NCI-H2227 treated with DMSO at 0.1 percent for 48 hours (cell line): Measurements from ENCODE around the gene YIPF1.
A peak's percentile ranks its signal among the peaks of the same experiment; 100 is the strongest.
"Not testable (repeated sequence)": the region's sequence is repeated elsewhere in the genome, so short reads cannot be mapped to it uniquely, and the experiment has no call there.

Experiments
- DNase-seq: peaks from one replicate; lab custom pipeline; 2025; lab: John Stamatoyannopoulos, UW

YIPF1 gene

GRCh38 chr1:53837924-53838653 lies 51.5 kb downstream of the YIPF1 start, which contains the start of gene NDC1:
NDC1 (minus strand) TSS chr1:53838296; CDS start chr1:53838261, 35 bp downstream.
- peak; percentile 97 for DNase-seq

DNA sequence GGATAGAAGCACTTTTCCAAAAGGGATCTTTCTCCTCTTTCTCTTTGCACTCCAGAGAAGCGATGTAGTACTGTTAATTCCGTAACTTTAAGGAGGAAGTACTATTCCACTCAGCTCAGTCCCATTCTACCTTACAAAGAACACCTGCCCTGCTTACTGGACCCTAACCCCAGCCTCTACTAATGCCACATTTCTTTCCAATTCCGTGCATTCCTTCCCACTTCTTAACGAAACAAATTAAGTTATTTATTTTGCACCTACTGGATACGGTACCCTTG lies 52.0 kb downstream of the YIPF1 start:
- DNase-seq: no peak

DNA sequence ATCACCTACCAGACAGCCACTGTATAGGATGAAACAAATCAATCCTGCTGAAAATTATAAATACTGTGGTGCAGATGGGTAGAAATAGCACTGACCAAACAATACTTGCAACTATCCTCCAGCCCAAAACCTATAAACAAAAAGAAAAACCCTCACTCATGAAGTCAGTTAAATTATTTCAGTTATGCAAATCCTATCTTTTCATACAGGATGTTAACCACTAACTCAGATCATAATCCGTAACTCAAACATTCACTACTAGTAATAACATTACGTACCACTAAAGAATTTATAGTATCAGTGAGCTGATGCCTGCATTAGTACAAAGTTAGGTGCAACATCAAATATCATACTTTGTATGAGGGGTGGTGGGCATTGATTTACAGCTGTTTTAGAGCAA lies 54.1 kb downstream of the YIPF1 start:
- DNase-seq: no peak

DNA sequence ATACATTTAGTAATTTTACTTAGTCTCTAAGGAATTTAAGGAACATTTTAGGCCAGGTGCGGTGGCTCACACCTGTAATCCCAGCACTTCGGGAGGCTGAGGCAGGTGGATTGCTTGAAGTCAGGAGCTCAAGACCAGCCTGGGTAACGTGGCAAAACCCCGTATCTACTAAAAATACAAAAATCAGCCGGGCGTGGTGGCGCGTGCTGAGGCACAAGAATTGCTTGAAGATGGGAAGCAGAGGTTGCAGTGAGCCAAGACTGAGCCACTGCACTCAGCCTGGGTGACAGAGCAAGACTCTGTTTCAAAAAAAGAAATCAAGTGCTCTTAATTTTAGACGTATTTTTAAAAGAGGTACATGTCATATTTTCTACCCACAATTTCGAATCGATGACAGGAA lies 54.8 kb downstream of the YIPF1 start:
- no peak for DNase-seq

DNA sequence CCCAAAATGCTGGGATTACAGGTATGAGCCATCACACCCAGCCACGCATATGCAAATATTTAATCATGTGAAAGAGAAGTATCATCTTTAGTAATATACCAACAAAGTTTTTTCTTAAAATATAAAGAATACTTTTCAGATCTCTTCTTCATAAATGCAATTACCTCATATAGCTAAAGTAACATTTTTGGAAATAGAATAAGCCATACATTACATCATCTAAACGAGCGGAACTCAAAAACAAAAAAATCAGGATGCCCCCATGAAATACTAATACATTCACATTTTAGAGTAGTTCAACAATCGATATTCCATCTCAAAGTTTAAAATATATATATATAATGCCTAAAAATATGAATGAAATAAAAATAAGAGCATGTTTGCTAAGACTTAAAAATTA lies 56.2 kb downstream of the YIPF1 start:
- DNase-seq: no peak

- no peak for DNase-seq
These were observed 63.2 kb downstream of the YIPF1 start for GRCh38 chr1:53826367-53826766.

- no peak for DNase-seq
These were observed 64.3 kb downstream of the YIPF1 start for GRCh38 chr1:53825306-53825705.

DNA sequence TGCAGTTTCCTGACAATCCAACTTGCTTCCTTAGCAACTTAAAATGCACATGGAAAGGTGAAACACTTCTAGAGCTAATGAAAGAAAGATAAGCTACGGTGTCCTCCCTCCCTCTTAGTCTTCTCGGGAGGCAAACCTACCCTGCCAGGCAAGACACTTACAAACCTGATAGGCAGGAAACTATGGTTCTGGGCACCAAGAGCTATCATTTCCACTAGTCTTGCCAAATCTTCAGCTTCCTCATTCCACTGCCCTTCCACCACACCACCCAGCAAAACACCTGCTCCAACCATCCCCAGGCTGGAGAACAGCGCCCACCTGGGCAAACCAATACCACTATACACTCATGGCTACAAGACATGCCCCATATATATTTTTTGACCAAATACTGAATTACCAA lies 66.7 kb downstream of the YIPF1 start:
- DNase-seq: no peak

- no peak for DNase-seq
These were observed 68.2 kb downstream of the YIPF1 start for GRCh38 chr1:53821380-53821779.

GRCh38 chr1:53819387-53819786 lies 70.2 kb downstream of the YIPF1 start:
- no peak for DNase-seq

GRCh38 chr1:53816584-53816983 lies 73.0 kb downstream of the YIPF1 start:
- DNase-seq: not testable (repeated sequence)

GRCh38 chr1:53815484-53815883 lies 74.1 kb downstream of the YIPF1 start:
- DNase-seq: not testable (repeated sequence)

DNA sequence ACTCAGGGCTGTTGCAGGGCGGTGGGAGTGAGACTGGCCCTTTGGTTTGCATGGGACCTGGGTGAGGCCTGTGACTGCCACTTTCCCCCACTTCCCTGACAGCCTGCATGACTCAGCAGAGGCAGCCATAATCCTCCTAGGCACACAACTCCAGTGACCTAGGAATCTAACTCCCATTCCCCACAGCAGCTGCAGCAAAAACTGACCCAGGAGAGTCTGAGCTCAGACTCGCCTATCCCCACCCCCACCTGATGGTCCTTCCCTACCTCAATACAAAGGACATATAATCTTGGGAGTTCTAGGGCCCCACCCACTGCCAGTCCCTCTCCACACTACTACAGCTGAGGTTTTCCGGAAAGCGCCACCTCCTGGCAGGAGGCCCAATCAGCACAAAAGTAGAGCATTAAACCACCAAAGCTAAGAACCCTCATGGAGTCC lies 78.2 kb downstream of the YIPF1 start:
- no peak for DNase-seq

- DNase-seq: no peak
These were observed 79.1 kb downstream of the YIPF1 start for GRCh38 chr1:53810497-53810896.

DNA sequence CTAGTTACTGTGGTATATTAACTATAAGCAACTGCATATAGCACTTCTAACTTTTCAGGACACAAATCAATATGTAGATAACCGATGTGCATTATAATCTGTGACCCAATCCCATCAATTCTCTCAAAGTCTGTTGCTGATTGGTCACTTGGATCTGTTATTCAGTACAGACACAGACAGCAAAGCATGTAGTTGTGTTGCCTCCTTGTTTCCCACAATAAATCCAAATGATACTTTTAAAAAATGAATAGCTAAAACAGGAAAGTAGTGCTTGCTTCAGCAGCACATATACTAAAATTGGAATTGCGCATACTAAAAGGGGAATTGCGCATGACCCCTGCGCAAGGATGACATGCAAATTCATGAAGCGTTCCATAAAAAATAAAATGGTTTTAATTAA lies 79.6 kb downstream of the YIPF1 start:
- DNase-seq: no peak

DNA sequence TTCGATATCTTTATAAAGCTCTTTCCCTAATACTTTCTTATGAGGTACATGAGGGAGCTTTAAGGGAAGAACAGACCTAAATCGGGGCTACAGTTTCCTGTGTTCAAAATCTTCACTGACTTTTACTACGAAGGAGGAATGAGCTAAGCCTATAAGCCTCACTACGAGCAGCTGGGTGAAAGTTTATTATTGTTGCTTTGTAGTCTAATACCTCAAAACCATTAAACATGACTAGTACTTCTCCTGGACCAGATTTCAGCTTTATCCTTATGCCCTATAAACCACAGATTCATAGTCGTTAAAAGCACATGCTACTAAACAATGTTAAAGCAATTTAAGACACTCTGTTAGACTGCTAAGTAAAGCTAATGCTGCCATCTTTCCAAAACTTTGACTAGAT lies 81.7 kb downstream of the YIPF1 start:
- no peak for DNase-seq

- DNase-seq: no peak
These were observed 84.6 kb downstream of the YIPF1 start for GRCh38 chr1:53804791-53805505.

GRCh38 chr1:53804181-53804580 lies 85.4 kb downstream of the YIPF1 start:
- DNase-seq: no peak
